HepG2 (cell line): ENCODE measurements around the gene UROS.

Source experiments
- ATF1 ChIP-seq: IDR thresholded peaks from 2 replicates; pipeline ENCODE4 v1.6.1; 2016; ENCODE audit warnings: mild to moderate bottlenecking, control low read depth
- ZNF644 ChIP-seq: IDR thresholded peaks from 2 replicates; pipeline ENCODE4 v1.6.1; 2016; ENCODE audit warnings: low read depth

GRCh38 chr10:125770844-125771243 lies 52.2 kb downstream of the UROS start:
- TF ChIP-seq ZNF644 (no peak), ATF1 (CRISPR knock-in tag) (no peak)
